H1 (cell line): ENCODE results near the gene FAM83B.

Experiments used
- BACH1 ChIP-seq: IDR thresholded peaks from 2 replicates; pipeline ENCODE4 v1.6.1; 2012; ENCODE audit warnings: low read length, improper control_type of control experiment
- CBX5 ChIP-seq: fragments of 300-800, 300-1000 bp; sonication (generic); IDR thresholded peaks from 2 replicates; pipeline ENCODE4 v1.7.1; 2016; ENCODE audit warnings: antibody characterized with exemption, low read length, low read depth
- CBX8 ChIP-seq: fragments of 300-800, 300-1000 bp; sonication (generic); IDR thresholded peaks from 2 replicates; pipeline ENCODE4 v1.7.1; 2016; ENCODE audit warnings: low read depth, low read length, borderline replicate concordance
- CEBPB ChIP-seq: IDR thresholded peaks from 2 replicates; pipeline ENCODE4 v1.6.1; 2012; ENCODE audit warnings: low read depth, low read length
- CHD1 ChIP-seq: IDR thresholded peaks from 2 replicates; pipeline ENCODE4 v1.6.1; 2012; ENCODE audit warnings: low read depth, low read length, improper control_type of control experiment
- CTCF ChIP-seq, 3 experiments: IDR thresholded peaks; 1 replicate in 2 of 3; 2 replicates in 1 of 3; pipeline versions ENCODE4 v1.5.1 to v1.6.1; 2011; ENCODE audit warnings: low read length in 3 of 3, mild to moderate bottlenecking in 3 of 3, inconsistent platforms in 2 of 3, low read depth in 1 of 3, moderate library complexity in 1 of 3; ENCODE audit not compliant: insufficient read depth in 1 of 3; ENCODE audit errors: control extremely low read depth in 1 of 3
- EP300 ChIP-seq, 2 experiments: IDR thresholded peaks; 1 replicate in 1 of 2; 2 replicates in 1 of 2; pipeline ENCODE4 v1.6.1; 2011 to 2012; ENCODE audit warnings: low read depth in 2 of 2, low read length in 2 of 2, mild to moderate bottlenecking in 2 of 2, borderline replicate concordance in 1 of 2, inconsistent platforms in 1 of 2, moderate library complexity in 1 of 2
- EZH2 ChIP-seq: fragments of 200-600 bp; sonication (generic); IDR thresholded peaks from 2 replicates; pipeline ENCODE4 v1.7.1; 2012; ENCODE audit warnings: low read depth, mild to moderate bottlenecking, moderate library complexity, low read length, inconsistent platforms; ENCODE audit not compliant: severe bottlenecking
- HDAC6 ChIP-seq: IDR thresholded peaks from one replicate; pipeline ENCODE4 v1.7.1; 2012; ENCODE audit warnings: low read depth, mild to moderate bottlenecking, inconsistent platforms, low read length, moderate library complexity
- JUN ChIP-seq: IDR thresholded peaks from 2 replicates; pipeline ENCODE4 v1.6.1; 2011; ENCODE audit warnings: low read depth, mild to moderate bottlenecking, improper control_type of control experiment, low read length
- POLR2A ChIP-seq, 2 experiments: IDR thresholded peaks; 1 replicate in 1 of 2; 2 replicates in 1 of 2; pipeline ENCODE4 v1.6.1; 2011; ENCODE audit warnings: low read depth in 2 of 2, low read length in 2 of 2, mild to moderate bottlenecking in 2 of 2; ENCODE audit errors: control extremely low read depth in 1 of 2
- RXRA ChIP-seq: IDR thresholded peaks from 2 replicates; pipeline ENCODE4 v1.6.1; 2011; ENCODE audit warnings: low read depth, mild to moderate bottlenecking, low read length, moderate library complexity; ENCODE audit not compliant: insufficient read depth
- SP1 ChIP-seq: IDR thresholded peaks from 2 replicates; pipeline ENCODE4 v1.6.1; 2011; ENCODE audit warnings: low read depth, low read length
- TF ChIP-seq, protein P1 (sequence below): IDR thresholded peaks from 2 replicates; pipeline ENCODE4 v1.6.1; 2011; ENCODE audit warnings: low read length, improper control_type of control experiment

GRCh38 chr6:54988576-54988975 is 142.0 kb downstream of the FAM83B start:
- TF ChIP-seq CBX5, result no peak
- no peak for TF ChIP-seq POLR2A (IDR thresholded peaks at IDR 0.05; ENCODE audit: control extremely low read depth in 1 of 2, low read depth in 2 of 2, low read length in 2 of 2)
- no peak for TF ChIP-seq SP1
- TF ChIP-seq EZH2, result no peak
- TF ChIP-seq EP300 (IDR thresholded peaks at IDR 0.05; ENCODE audit: borderline replicate concordance in 1 of 2, low read depth in 2 of 2, low read length in 2 of 2), result no peak
- TF ChIP-seq CBX8, result no peak
- TF ChIP-seq, protein P1, sequence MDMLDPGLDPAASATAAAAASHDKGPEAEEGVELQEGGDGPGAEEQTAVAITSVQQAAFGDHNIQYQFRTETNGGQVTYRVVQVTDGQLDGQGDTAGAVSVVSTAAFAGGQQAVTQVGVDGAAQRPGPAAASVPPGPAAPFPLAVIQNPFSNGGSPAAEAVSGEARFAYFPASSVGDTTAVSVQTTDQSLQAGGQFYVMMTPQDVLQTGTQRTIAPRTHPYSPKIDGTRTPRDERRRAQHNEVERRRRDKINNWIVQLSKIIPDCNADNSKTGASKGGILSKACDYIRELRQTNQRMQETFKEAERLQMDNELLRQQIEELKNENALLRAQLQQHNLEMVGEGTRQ, result no peak
- TF ChIP-seq BACH1, result no peak
- TF ChIP-seq RXRA, result no peak
- no peak for TF ChIP-seq CTCF (IDR thresholded peaks at IDR 0.05; ENCODE audit: control extremely low read depth in 1 of 3, insufficient read depth in 1 of 3, low read depth in 1 of 3, low read length in 3 of 3)
- TF ChIP-seq CHD1, result no peak
- TF ChIP-seq CEBPB, result no peak
- no peak for TF ChIP-seq HDAC6
- TF ChIP-seq JUN, result no peak
